Measurements from ENCODE around the gene DNAJB13.

DNA sequence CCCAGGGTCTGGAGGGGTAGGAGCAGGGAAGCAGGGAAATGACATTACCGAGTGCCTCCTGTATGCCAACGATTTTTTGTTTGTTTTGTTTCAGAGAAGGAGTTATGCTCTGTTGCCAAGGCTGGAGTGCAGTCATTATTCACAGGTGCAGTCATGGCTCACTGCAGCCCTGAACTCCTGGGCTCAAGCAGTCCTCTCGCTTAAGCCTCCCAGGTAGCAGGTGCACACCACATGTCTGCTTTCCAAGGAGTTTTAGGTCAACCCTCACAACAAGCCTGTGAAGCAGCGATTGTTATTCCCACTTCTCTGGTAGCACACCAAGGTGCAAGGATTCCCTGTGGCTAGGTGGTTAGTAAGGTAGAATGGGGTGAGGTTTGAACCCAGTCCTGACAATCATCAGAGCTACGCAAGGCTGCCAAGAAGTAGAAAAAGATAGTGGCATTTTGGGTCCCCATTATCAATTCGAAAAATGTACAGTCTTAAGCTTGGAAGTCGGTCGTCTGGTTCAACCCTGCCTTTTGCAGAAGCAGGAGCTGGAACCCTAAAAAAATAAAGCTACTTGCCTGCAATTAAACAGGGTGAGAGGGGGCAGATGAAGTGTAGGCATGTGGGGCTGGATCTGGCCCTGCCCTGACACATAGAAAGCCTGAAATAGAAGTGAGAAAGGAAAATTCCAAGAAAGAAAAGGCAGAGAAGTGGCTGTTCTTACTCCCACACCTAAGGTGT, 48.9 kb downstream of the DNAJB13 start:
- TF ChIP-seq, protein P1, sequence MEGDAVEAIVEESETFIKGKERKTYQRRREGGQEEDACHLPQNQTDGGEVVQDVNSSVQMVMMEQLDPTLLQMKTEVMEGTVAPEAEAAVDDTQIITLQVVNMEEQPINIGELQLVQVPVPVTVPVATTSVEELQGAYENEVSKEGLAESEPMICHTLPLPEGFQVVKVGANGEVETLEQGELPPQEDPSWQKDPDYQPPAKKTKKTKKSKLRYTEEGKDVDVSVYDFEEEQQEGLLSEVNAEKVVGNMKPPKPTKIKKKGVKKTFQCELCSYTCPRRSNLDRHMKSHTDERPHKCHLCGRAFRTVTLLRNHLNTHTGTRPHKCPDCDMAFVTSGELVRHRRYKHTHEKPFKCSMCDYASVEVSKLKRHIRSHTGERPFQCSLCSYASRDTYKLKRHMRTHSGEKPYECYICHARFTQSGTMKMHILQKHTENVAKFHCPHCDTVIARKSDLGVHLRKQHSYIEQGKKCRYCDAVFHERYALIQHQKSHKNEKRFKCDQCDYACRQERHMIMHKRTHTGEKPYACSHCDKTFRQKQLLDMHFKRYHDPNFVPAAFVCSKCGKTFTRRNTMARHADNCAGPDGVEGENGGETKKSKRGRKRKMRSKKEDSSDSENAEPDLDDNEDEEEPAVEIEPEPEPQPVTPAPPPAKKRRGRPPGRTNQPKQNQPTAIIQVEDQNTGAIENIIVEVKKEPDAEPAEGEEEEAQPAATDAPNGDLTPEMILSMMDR (IDR thresholded peaks at IDR 0.05; ENCODE audit: insufficient read depth, low read length, poor library complexity, severe bottlenecking): no peak
- no peak for TF ChIP-seq EZH2phosphoT487 (conservative IDR thresholded peaks at IDR 0.05; ENCODE audit: low read length)

Measured in SU-DHL-6 (cell line).